T-helper 2 cell (primary cell): ENCODE measurements around the gene HDDC2.

Experiments used
- DNase-seq, 5 experiments: peaks; one replicate each; pipeline versions ENCODE4 v3.0.0 to v3.0.0-alpha.2; 2012 to 2022

The HDDC2 gene

GRCh38 chr6:125232466-125232865 is 69.3 kb downstream of the HDDC2 start:
- no peak for DNase-seq

- no peak for DNase-seq
These were observed 70.0 kb downstream of the HDDC2 start for GRCh38 chr6:125231574-125232343.

DNA sequence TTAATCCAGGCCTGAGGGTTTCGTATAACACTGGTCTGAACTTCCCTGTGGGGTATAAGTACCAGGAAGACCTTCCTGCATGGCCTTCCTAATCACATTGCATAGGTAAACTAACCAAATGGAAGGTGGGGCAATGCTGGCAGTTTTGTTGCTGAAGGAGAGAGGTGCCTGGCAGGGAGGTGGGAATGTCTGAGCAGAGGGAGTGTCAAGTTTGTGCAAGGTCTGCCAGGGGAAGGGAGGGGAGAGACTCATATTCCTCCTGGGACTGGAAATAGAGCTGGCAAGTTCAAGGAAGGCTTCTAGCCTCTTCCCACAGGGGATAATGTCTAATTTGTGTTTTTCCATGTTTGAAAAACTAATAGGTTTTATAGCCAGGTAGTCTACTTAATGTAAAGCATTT is 70.6 kb downstream of the HDDC2 start:
- no peak for DNase-seq

- no peak for DNase-seq
These were observed 71.1 kb downstream of the HDDC2 start for GRCh38 chr6:125230674-125231073.

- no peak for DNase-seq
These were observed 72.7 kb downstream of the HDDC2 start for GRCh38 chr6:125228981-125229479.

DNA sequence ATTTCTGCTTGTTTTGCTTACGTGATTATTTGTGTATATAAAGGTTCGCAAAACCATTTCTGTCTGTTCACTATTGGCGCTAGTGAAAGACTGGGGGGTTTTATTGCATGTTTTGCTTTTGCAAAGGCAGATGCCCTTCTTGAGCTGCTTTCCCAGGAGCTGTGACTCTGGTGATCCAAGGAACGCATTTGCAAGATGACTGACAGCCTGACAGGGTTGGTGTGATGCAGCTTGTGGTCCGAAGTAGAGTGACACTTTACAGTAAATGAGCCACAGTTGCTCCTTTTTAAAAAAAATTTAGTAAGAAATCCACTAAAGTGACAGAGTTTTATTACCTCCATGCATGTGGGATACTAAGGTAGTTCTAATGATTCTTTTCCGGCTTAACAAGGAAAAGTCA is 74.5 kb downstream of the HDDC2 start:
- DNase-seq, result no peak
